Ovary (tissue), 3 donors: ENCODE measurements around the gene GAREM1.

ENCODE experiments used
- EP300 ChIP-seq: sonication (generic); formaldehyde crosslinking; IDR thresholded peaks from one replicate; pipeline ENCODE4 v1.6.1; 2017; ENCODE audit warnings: antibody characterized with exemption
- POLR2A ChIP-seq: fragments of 450-650 bp; IDR thresholded peaks from one replicate; pipeline ENCODE4 v1.6.1; 2017; ENCODE audit warnings: antibody characterized with exemption, mild to moderate bottlenecking, moderate library complexity
- TF ChIP-seq, protein P1 (sequence below), 3 donors: fragments of 450-650 bp in 2 of 3; fragments of 200-600 bp in 1 of 3; IDR thresholded peaks; one replicate each; pipeline versions ENCODE4 v1.5.1 to v1.8.0; 2016 to 2022; ENCODE audit warnings: antibody characterized with exemption in 3 of 3, mild to moderate bottlenecking in 1 of 3
- donor health status: DM: no; HTN: no; CAD: no.

DNA sequence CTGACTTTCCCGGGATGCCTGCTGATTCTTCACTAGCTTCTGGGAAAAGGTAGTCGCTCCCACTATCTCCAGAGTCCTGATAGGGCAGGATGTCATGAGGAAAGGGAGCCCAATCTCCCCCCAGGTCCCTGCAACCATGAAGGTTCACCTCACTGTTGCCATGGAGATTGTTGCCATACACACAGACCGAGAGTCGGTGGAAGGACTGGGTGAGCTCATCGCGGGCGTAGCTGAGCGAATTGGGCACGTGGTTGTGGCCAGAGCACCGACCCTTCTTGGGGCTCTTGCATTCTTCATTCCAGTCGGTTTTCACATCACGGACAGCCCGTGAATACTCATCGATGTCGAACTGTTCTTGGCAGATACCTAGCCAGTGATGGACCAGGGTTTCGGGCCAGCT, 183.4 kb downstream of the GAREM1 start:
- TF ChIP-seq, protein P1, sequence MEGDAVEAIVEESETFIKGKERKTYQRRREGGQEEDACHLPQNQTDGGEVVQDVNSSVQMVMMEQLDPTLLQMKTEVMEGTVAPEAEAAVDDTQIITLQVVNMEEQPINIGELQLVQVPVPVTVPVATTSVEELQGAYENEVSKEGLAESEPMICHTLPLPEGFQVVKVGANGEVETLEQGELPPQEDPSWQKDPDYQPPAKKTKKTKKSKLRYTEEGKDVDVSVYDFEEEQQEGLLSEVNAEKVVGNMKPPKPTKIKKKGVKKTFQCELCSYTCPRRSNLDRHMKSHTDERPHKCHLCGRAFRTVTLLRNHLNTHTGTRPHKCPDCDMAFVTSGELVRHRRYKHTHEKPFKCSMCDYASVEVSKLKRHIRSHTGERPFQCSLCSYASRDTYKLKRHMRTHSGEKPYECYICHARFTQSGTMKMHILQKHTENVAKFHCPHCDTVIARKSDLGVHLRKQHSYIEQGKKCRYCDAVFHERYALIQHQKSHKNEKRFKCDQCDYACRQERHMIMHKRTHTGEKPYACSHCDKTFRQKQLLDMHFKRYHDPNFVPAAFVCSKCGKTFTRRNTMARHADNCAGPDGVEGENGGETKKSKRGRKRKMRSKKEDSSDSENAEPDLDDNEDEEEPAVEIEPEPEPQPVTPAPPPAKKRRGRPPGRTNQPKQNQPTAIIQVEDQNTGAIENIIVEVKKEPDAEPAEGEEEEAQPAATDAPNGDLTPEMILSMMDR (IDR thresholded peaks at IDR 0.05): no peak
- TF ChIP-seq POLR2A (no peak), EP300 (no peak)
